Peyer's patch (tissue), 4 donors: Measurements from ENCODE around the gene MRPS24.
"Not testable (repeated sequence)": the region's sequence is repeated elsewhere in the genome, so short reads cannot be mapped to it uniquely, and the experiment has no call there.

Experiments used
- CTCF ChIP-seq, 6 experiments: fragments of 450-650 bp in 4 of 6; fragments of 200-600 bp in 2 of 6; sonication (generic) in 1 of 6; IDR thresholded peaks; one replicate each; pipeline ENCODE4 v1.5.1; 2017 to 2019; ENCODE audit warnings: antibody characterized with exemption in 6 of 6, mild to moderate bottlenecking in 3 of 6, moderate library complexity in 1 of 6
- POLR2A ChIP-seq, 2 donors: fragments of 450-650 bp; IDR thresholded peaks; one replicate each; pipeline ENCODE4 v1.5.1; 2017; ENCODE audit warnings: antibody characterized with exemption in 2 of 2, mild to moderate bottlenecking in 2 of 2, moderate library complexity in 2 of 2

- TF ChIP-seq CTCF, POLR2A (IDR thresholded peaks at IDR 0.05): not testable (repeated sequence)
Measured at GRCh38 chr7:43823425-43823824, 45.9 kb downstream of the MRPS24 start.
